GM10248 (cell line): ENCODE data around the gene MYPN.
"Not testable (repeated sequence)": the region's sequence is repeated elsewhere in the genome, so short reads cannot be mapped to it uniquely, and the experiment has no call there.

Source experiments
- CTCF ChIA-PET: fragments of 300-600 bp; sonication (Branson Sonifier 250); formaldehyde crosslinking; extraction: SDS; loops from one replicate; lab custom pipeline; 2021; ENCODE audit warnings: antibody characterized with exemption; lab: Yijun Ruan, JAX
- POLR2A ChIA-PET: fragments of 350-650 bp; sonication (Branson Sonifier 250); formaldehyde crosslinking; extraction: SDS; loops from one replicate; lab custom pipeline; 2020; ENCODE audit warnings: antibody characterized with exemption; lab: Yijun Ruan, JAX
- DNase-seq: peaks from one replicate; pipeline ENCODE4 v3.0.0; 2012; ENCODE audit errors: extremely low spot score
- CTCF ChIP-seq: IDR thresholded peaks from 2 replicates; pipeline ENCODE4 v1.5.1; 2012; ENCODE audit warnings: mild to moderate bottlenecking, low read depth; ENCODE audit errors: extremely low read depth, missing control alignments, control extremely low read depth

The MYPN gene

GRCh38 chr10:68237173-68237572, 127.9 kb downstream of the MYPN start:
- CTCF ChIA-PET = interaction anchor here (1.2 to 3.2 kb wide), 4 partner anchors 11 to 65 kb away, joined by 3 to 16 read pairs (median 6); no protein-coding TSS in a partner anchor

GRCh38 chr10:68238371-68238770, 129.1 kb downstream of the MYPN start:
- ChIA-PET CTCF (interaction anchor here (3.2 kb wide), 1 partner anchor 25 kb away, joined by 16 read pairs; no protein-coding TSS in a partner anchor), POLR2A (no interaction called here)
- no peak for DNase-seq
- TF ChIP-seq CTCF = no peak

More at GRCh38 chr10:68237173-68237572, 127.9 kb downstream of the MYPN start:
- no peak for TF ChIP-seq CTCF
- no peak for DNase-seq
- POLR2A ChIA-PET = no interaction called here

GRCh38 chr10:68239069-68239468, 129.8 kb downstream of the MYPN start:
- CTCF ChIA-PET = no interaction called here

DNA sequence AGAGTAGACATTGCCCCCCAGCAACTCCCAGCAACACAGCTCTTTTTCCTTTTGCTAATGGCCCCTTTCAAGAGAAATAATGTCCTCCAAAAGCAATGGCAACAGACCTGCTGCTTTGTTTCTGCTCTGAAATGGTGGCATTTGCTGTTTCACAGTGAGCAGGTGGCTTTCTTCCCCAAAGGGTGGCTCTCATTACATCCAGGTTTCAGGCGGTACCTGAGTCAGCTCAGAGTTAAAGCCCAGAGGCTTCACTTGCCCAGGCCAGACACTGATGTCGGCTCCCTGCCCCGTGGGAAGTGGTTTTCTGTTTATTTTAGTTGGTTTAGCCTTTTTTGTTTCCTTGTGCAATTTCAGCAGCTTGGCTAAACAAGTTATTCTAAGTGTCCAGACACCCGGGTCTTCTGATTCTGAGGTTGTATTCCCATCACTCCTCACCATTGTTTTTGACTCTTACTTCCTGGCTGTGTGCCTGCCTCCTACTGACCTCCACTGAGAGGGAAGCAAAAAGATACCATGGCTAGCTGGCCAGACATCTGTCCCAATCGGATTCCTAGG, 130.4 kb downstream of the MYPN start:
- POLR2A ChIA-PET = no interaction called here

More at GRCh38 chr10:68239069-68239468, 129.8 kb downstream of the MYPN start:
- no peak for DNase-seq
- TF ChIP-seq CTCF = no peak
- POLR2A ChIA-PET = no interaction called here

GRCh38 chr10:68242051-68242450, 132.8 kb downstream of the MYPN start:
- TF ChIP-seq CTCF = no peak
- ChIA-PET POLR2A (no interaction called here), CTCF (interaction anchor here (0.8 kb wide), 1 partner anchor 10 kb away, joined by 3 read pairs; no protein-coding TSS in a partner anchor)
- no peak for DNase-seq

More for the DNA sequence above, 130.4 kb downstream of the MYPN start:
- CTCF ChIA-PET = interaction anchor here (1.0 to 2.0 kb wide), 4 partner anchors 10 to 63 kb away, joined by 3 to 7 read pairs (median 4); no protein-coding TSS in a partner anchor
- no peak for DNase-seq
- TF ChIP-seq CTCF = no peak

- POLR2A ChIA-PET, DNase-seq: not testable (repeated sequence)
- CTCF ChIA-PET = interaction anchor here (1.2 to 1.6 kb wide), 4 partner anchors 10 to 391 kb away, joined by 3 to 5 read pairs (median 3); no protein-coding TSS in a partner anchor
Measured at GRCh38 chr10:68246397-68246796, 137.1 kb downstream of the MYPN start.

- no peak for TF ChIP-seq CTCF
- no peak for DNase-seq
- ChIA-PET POLR2A (no interaction called here), CTCF (interaction anchor here (1.3 kb wide), 1 partner anchor 54 kb away, joined by 3 read pairs; no protein-coding TSS in a partner anchor)
Measured at GRCh38 chr10:68247931-68248330, 138.6 kb downstream of the MYPN start.
